A673 (cell line): ENCODE results near the gene DNAH1. TPM values are rescaled to one million over a fixed set of nuclear protein-coding genes. Genes with fewer than 3 reads are reported as not detected.

ENCODE experiments used
- BruUV-seq: library from RNA; stranded (reverse); fragments of 400-500 nt; replicated peaks from 2 replicates; lab custom pipeline; 2021; lab: Mats Ljungman, UMichigan
- CTCF ChIA-PET: fragments of 300-600 bp; sonication (Branson Sonifier 250); formaldehyde crosslinking; loops from one replicate; lab custom pipeline; 2022; ENCODE audit warnings: antibody characterized with exemption; lab: Charles Lee
- POLR2A ChIA-PET: fragments of 300-600 bp; sonication (Branson Sonifier 250); formaldehyde crosslinking; loops from one replicate; lab custom pipeline; 2022; ENCODE audit warnings: antibody characterized with exemption; ENCODE audit not compliant: low non-redundant PET; lab: Charles Lee
- DNase-seq: peaks from one replicate; pipeline ENCODE4 v3.0.0-alpha.2; 2015; ENCODE audit warnings: low spot score
- H3K27ac ChIP-seq: fragments of 200-600 bp; sonication (generic); 2 replicates; pipeline ENCODE4 v1.5.1; 2016; ENCODE audit warnings: mixed run types, low read depth, mild to moderate bottlenecking, mixed read lengths, antibody characterized with exemption, low read length; ENCODE audit not compliant: poor library complexity, severe bottlenecking
- H3K27me3 ChIP-seq: fragments of 200-600 bp; sonication (generic); replicated peaks from 2 replicates; pipeline ENCODE4 v1.6.1; 2017; ENCODE audit warnings: mixed run types, low read depth, mild to moderate bottlenecking, mixed read lengths, antibody characterized with exemption, low read length; ENCODE audit not compliant: insufficient read depth, poor library complexity
- H3K36me3 ChIP-seq: fragments of 200-600 bp; sonication (generic); 2 replicates; pipeline ENCODE4 v1.6.1; 2016; ENCODE audit warnings: mixed run types, mild to moderate bottlenecking, mixed read lengths, antibody characterized with exemption, low read length; ENCODE audit not compliant: insufficient read depth, poor library complexity, severe bottlenecking
- H3K4me1 ChIP-seq: fragments of 200-600 bp; sonication (generic); 2 replicates; pipeline ENCODE4 v1.6.1; 2017; ENCODE audit warnings: mixed run types, mild to moderate bottlenecking, mixed read lengths, antibody characterized with exemption, low read length; ENCODE audit not compliant: insufficient read depth, poor library complexity, severe bottlenecking
- H3K4me3 ChIP-seq: fragments of 200-600 bp; sonication (generic); 2 replicates; pipeline ENCODE4 v1.5.1; 2016; ENCODE audit warnings: low read depth, mixed run types, mild to moderate bottlenecking, mixed read lengths, low read length; ENCODE audit not compliant: poor library complexity, severe bottlenecking
- H3K9me3 ChIP-seq: fragments of 200-600 bp; sonication (generic); 2 replicates; pipeline ENCODE4 v1.6.1; 2016; ENCODE audit warnings: mixed run types, low read depth, mild to moderate bottlenecking, mixed read lengths, antibody characterized with exemption, low read length; ENCODE audit not compliant: poor library complexity, severe bottlenecking
- EZH2 ChIP-seq: fragments of 200-600 bp; sonication (generic); IDR thresholded peaks from 2 replicates; pipeline ENCODE4 v1.6.1; 2017; ENCODE audit warnings: borderline replicate concordance, low read depth, mild to moderate bottlenecking, mixed read lengths, antibody characterized with exemption, low read length; ENCODE audit not compliant: poor library complexity, severe bottlenecking
- intact Hi-C: fragments of 100-400 bp; cut with micrococcal nuclease; formaldehyde crosslinking; loops from one replicate; pipeline ENCODE4 v1.10.0; 2022; ENCODE audit not compliant: unreplicated experiment
- total RNA-seq: library from RNA; stranded (reverse); gene quantifications from 2 replicates; pipeline ENCODE4 v1.2.3, GENCODE V29; 2021
- TF ChIP-seq, protein P1 (sequence below): fragments of 300-800, 200-600 bp; sonication (generic); conservative IDR thresholded peaks from 2 replicates; pipeline ENCODE4 v1.5.1; 2017; ENCODE audit warnings: low read depth, mild to moderate bottlenecking, antibody characterized with exemption, low read length, moderate library complexity, mixed read lengths

Gene DNAH1
- total RNA-seq, 1 experiment from 2014 or later: 1.3 TPM

DNA sequence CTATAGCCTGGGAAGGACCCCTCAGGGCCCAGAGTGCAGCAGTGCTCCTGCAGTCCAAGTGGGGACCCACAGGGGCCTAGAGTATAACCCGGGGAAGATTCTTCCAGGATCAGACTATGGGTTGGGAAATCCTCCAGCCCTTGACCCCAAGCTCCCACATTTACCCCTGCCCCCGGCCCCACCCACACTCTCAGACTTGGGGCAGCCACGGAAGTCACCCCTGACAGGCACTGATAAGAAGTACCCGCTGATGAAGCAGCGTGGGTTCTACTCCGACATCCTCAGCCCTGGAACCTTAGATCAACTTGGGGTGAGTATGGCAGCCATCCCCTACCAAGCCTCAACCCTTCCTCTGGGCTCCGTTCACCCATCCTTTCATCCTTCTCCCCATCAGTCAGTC lies 6.3 kb downstream of the DNAH1 start:
- Histone ChIP-seq H3K36me3 (no peaks in the 10 kb centered on the region), H3K27ac (no peak overlapping the region), H3K4me3 (no peak overlapping the region), H3K9me3 (no peaks in the 10 kb centered on the region), H3K4me1 (no peaks in the 10 kb centered on the region), H3K27me3 (no peaks in the 10 kb centered on the region)
- POLR2A ChIA-PET: no interaction called here
- no peak for DNase-seq
- intact Hi-C loops: no loop called here
- TF ChIP-seq, protein P1, sequence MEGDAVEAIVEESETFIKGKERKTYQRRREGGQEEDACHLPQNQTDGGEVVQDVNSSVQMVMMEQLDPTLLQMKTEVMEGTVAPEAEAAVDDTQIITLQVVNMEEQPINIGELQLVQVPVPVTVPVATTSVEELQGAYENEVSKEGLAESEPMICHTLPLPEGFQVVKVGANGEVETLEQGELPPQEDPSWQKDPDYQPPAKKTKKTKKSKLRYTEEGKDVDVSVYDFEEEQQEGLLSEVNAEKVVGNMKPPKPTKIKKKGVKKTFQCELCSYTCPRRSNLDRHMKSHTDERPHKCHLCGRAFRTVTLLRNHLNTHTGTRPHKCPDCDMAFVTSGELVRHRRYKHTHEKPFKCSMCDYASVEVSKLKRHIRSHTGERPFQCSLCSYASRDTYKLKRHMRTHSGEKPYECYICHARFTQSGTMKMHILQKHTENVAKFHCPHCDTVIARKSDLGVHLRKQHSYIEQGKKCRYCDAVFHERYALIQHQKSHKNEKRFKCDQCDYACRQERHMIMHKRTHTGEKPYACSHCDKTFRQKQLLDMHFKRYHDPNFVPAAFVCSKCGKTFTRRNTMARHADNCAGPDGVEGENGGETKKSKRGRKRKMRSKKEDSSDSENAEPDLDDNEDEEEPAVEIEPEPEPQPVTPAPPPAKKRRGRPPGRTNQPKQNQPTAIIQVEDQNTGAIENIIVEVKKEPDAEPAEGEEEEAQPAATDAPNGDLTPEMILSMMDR: no peak
- TF ChIP-seq EZH2: no peak
- BruUV-seq: no TSS peak
- CTCF ChIA-PET: no interaction called here

DNA sequence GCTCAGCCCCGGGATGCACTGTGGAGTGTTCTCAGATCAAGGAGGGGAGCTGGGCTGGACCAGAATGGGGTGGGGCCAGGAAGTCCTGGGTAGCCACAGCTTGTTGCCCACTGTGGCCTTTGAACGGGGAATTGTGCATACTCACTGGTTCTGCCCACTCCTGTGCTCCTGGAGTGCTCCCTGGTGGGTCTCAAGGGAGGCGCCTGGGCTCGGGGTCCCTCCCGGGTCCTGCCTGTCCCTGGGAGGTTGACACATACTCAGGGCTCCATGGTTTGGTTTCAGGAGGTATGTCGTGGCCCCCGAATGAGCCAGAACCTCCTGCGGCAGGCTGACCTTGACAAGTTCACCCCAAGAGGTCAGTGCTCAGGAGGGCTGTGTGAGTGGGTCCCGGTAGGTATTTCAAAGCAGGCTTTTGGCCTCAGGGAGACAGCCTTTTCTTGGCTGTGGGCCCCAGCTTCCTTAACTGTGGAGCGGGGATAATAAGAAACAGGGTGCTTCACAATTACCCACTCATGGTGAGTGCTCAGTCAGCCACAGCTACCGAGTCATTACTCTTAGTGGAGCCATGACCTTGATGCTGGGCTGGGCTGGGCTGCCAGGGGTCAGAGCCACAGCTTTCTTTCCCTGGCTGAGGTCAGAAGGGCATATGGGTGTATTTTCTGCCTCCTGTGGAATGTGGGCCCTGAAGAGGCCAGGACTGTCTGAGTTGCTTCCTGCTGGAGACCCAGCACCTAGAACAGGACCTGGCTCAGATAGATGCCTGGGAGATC lies 7.6 kb downstream of the DNAH1 start:
- intact Hi-C loops: no loop called here
- Histone ChIP-seq H3K27ac (no peak overlapping the region), H3K4me3 (no peak overlapping the region), H3K4me1 (no peaks in the 10 kb centered on the region), H3K9me3 (no peaks in the 10 kb centered on the region), H3K36me3 (no peaks in the 10 kb centered on the region), H3K27me3 (no peaks in the 10 kb centered on the region)
- TF ChIP-seq, protein P1: no peak
- no peak for TF ChIP-seq EZH2
- POLR2A ChIA-PET: no interaction called here
- CTCF ChIA-PET: no interaction called here
- BruUV-seq: no TSS peak
- no peak for DNase-seq

DNA sequence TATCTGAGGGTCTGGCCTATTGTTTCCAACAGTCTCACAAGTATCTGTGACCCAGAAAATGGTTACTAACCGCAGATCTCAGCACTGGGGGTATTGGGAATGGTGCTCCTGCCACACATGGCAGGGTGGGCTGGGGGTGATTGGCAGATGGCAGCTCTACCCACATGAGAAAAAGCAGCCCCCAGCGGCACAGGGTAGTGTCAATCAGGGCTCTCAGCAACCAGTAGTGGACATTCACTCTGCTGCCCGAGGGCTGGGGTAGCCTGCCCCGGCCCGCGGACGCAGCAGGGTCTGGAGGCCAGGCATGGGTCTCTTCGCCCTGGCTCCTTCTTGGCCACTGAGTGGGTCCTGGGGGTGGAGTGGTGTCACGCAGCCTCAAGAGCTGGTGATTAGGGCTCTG lies 8.6 kb downstream of the DNAH1 start:
- ChIA-PET CTCF (no interaction called here), POLR2A (no interaction called here)
- no peak overlapping the region for H3K4me3 ChIP-seq
- no peaks in the 10 kb centered on the region for H3K27me3 ChIP-seq
- no peak for DNase-seq
- H3K9me3 ChIP-seq: no peaks in the 10 kb centered on the region
- BruUV-seq: no TSS peak
- H3K27ac ChIP-seq: no peak overlapping the region
- no peaks in the 10 kb centered on the region for H3K36me3 ChIP-seq
- no peaks in the 10 kb centered on the region for H3K4me1 ChIP-seq
- no peak for TF ChIP-seq EZH2
- TF ChIP-seq, protein P1: no peak
- intact Hi-C loops: no loop called here
